Uterus (tissue), 4 donors: ENCODE measurements around the gene DACT1. TPM values are rescaled to one million over a fixed set of nuclear protein-coding genes. Genes with fewer than 3 reads are reported as not detected.

Source experiments
- DNase-seq, 2 donors: peaks; one replicate each; pipeline ENCODE4 v3.0.0-alpha.2; 2019 to 2020
- H3K27ac ChIP-seq, 2 donors: fragments of 200-600 bp; sonication (generic); 1 replicate in 1 of 2; 2 replicates in 1 of 2; pipeline ENCODE4 v1.5.1; 2016 to 2018
- H3K27me3 ChIP-seq, 2 donors: fragments of 200-600 bp; sonication (generic); one replicate each; pipeline ENCODE4 v1.5.1; 2018 to 2019; ENCODE audit warnings: control low read depth in 1 of 2
- H3K36me3 ChIP-seq, 2 donors: fragments of 200-600 bp; sonication (generic); one replicate each; pipeline ENCODE4 v1.5.1; 2019; ENCODE audit warnings: control low read depth in 1 of 2
- H3K4me1 ChIP-seq, 2 donors: fragments of 200-600 bp; sonication (generic); one replicate each; pipeline ENCODE4 v1.5.1; 2018 to 2019; ENCODE audit warnings: control low read depth in 1 of 2
- H3K4me3 ChIP-seq, 2 donors: fragments of 200-600 bp; sonication (generic); 1 replicate in 1 of 2; 2 replicates in 1 of 2; pipeline ENCODE4 v1.5.1; 2018 to 2019; ENCODE audit warnings: mild to moderate bottlenecking in 1 of 2
- H3K9me3 ChIP-seq, 2 donors: fragments of 200-600 bp; sonication (generic); one replicate each; pipeline ENCODE4 v1.5.1; 2019; ENCODE audit warnings: control low read depth in 1 of 2
- POLR2A ChIP-seq, 2 donors: fragments of 450-650 bp; IDR thresholded peaks; one replicate each; pipeline ENCODE4 v1.6.1; 2016; ENCODE audit warnings: antibody characterized with exemption in 2 of 2, mild to moderate bottlenecking in 1 of 2, moderate library complexity in 1 of 2
- intact Hi-C: fragments of 100-400 bp; cut with DNase I; formaldehyde crosslinking; loops from one replicate; pipeline ENCODE4 v1.15.1; 2023; ENCODE audit warnings: low total_unique reads
- total RNA-seq, 4 donors: library from RNA; depleted of rRNA in 3 of 4; stranded (reverse); fragments of >200 nt in 3 of 4; gene quantifications; one replicate each; pipeline versions ENCODE4 v1.1.0 to v1.2.4, GENCODE V29; 2014 to 2023
- TF ChIP-seq, protein P1 (sequence below), 4 experiments: fragments of 200-600 bp in 2 of 4; fragments of 450-650 bp in 2 of 4; sonication (generic) in 2 of 4; IDR thresholded peaks; one replicate each; pipeline ENCODE4 v1.5.1; 2016 to 2019; ENCODE audit warnings: antibody characterized with exemption in 4 of 4, mild to moderate bottlenecking in 2 of 4, moderate library complexity in 1 of 4
- donor health status: DM: yes; HTN: yes; CAD: no.

The DACT1 gene
- total RNA-seq, 4 donors from 2014 or later, result 1.5 to 49.6 (median 10.5) TPM

- TF ChIP-seq POLR2A (IDR thresholded peaks at IDR 0.05), result no peak
- TF ChIP-seq, protein P1, sequence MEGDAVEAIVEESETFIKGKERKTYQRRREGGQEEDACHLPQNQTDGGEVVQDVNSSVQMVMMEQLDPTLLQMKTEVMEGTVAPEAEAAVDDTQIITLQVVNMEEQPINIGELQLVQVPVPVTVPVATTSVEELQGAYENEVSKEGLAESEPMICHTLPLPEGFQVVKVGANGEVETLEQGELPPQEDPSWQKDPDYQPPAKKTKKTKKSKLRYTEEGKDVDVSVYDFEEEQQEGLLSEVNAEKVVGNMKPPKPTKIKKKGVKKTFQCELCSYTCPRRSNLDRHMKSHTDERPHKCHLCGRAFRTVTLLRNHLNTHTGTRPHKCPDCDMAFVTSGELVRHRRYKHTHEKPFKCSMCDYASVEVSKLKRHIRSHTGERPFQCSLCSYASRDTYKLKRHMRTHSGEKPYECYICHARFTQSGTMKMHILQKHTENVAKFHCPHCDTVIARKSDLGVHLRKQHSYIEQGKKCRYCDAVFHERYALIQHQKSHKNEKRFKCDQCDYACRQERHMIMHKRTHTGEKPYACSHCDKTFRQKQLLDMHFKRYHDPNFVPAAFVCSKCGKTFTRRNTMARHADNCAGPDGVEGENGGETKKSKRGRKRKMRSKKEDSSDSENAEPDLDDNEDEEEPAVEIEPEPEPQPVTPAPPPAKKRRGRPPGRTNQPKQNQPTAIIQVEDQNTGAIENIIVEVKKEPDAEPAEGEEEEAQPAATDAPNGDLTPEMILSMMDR (IDR thresholded peaks at IDR 0.05), result no peak
- Histone ChIP-seq H3K9me3 (no peaks in the 10 kb centered on the region), H3K4me1 (no peaks in the 10 kb centered on the region), H3K27ac (no peak overlapping the region), H3K36me3 (no peaks in the 10 kb centered on the region), H3K27me3 (no peaks in the 10 kb centered on the region), H3K4me3 (no peak overlapping the region)
- intact Hi-C loops, result no loop called here
- no peak for DNase-seq
Observed at GRCh38 chr14:58693048-58693447, 55.3 kb downstream of the DACT1 start.

DNA sequence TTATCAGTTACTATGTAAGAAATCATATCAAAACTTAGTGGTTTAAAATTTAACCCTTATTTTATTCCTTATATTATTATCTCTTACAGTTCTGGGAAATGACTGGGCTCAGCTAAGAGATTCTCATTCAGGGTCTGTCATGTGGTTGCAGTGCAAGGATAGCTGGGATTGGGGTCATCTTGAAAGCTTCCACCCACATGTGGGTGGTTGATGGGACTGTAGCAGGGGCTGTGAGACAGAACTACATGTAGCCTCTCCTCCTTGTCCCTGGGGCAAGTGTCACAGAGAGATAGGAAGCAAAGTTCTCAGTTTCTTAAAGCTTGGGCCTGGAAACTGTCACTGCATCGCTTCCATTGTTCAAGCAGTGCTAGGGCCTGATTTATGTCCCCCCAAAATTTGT lies 57.8 kb downstream of the DACT1 start:
- TF ChIP-seq POLR2A (IDR thresholded peaks at IDR 0.05), result no peak
- TF ChIP-seq, protein P1 (IDR thresholded peaks at IDR 0.05), result no peak
- H3K27me3 ChIP-seq, result no peaks in the 10 kb centered on the region
- H3K9me3 ChIP-seq, result no peaks in the 10 kb centered on the region
- no peak overlapping the region for H3K27ac ChIP-seq
- no peaks in the 10 kb centered on the region for H3K36me3 ChIP-seq
- no peak overlapping the region for H3K4me3 ChIP-seq
- no peak for DNase-seq
- no peaks in the 10 kb centered on the region for H3K4me1 ChIP-seq
- intact Hi-C loops, result no loop called here

GRCh38 chr14:58697266-58697929 lies 59.6 kb downstream of the DACT1 start:
- H3K36me3 ChIP-seq, result no peaks in the 10 kb centered on the region
- no peaks in the 10 kb centered on the region for H3K27me3 ChIP-seq
- DNase-seq, result no peak
- H3K4me3 ChIP-seq, result no peak overlapping the region
- intact Hi-C loops, result no loop called here
- H3K4me1 ChIP-seq, result no peaks in the 10 kb centered on the region
- no peaks in the 10 kb centered on the region for H3K9me3 ChIP-seq
- no peak for TF ChIP-seq POLR2A (IDR thresholded peaks at IDR 0.05)
- TF ChIP-seq, protein P1 (IDR thresholded peaks at IDR 0.05), result no peak
- no peak overlapping the region for H3K27ac ChIP-seq

Other genes starting within 250 kb of the DACT1 start
- gene TOMM20L, start 242.0 kb upstream of the DACT1 start, total RNA-seq, result 10 to 100 TPM in 1 of 4 donors, not detected in 3; 18.7 TPM
- 10 to 100 TPM in 3 of 4 donors, 1 to 10 TPM in 1; 4.9 to 48.9 (median 30.4) TPM for gene TIMM9, start 210.4 kb upstream of the DACT1 start, total RNA-seq
- gene KIAA0586, start 210.2 kb upstream of the DACT1 start, total RNA-seq, result 10 to 100 TPM in 3 of 4 donors, 1 to 10 TPM in 1; 3.6 to 37.5 (median 15.0) TPM